Stimulated activated CD4-positive, alpha-beta T cell treated with anti-CD3 and anti-CD28 coated beads, Interleukin-4, amount 100 ng/mL, for 1 hour (primary cell): ENCODE results near the gene DENND6A.
"Not testable (repeated sequence)": the region's sequence is repeated elsewhere in the genome, so short reads cannot be mapped to it uniquely, and the experiment has no call there.

Experiments
- DNase-seq: peaks from one replicate; pipeline ENCODE4 v3.0.0-alpha.2; 2020

The DENND6A gene

DNA sequence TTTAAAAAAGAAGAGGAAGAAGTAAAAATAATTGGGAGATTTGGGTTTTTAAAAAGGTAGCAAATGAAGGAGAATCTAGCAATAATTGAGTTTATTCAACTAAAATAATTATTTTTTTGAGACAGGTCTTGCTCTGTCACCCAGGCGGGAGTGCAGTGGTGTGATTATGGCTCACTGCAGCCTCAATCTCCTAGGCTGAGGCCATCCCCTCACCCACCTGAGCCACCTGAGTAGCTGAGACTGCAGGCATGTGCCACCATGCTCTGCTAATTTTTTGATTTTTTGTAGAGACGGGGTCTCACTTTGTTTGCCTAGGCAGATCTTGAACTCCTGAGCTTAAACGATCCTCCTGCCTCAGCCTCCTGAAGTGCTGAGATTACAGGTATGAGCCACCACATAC lies 68.1 kb downstream of the DENND6A start:
- no peak for DNase-seq

DNA sequence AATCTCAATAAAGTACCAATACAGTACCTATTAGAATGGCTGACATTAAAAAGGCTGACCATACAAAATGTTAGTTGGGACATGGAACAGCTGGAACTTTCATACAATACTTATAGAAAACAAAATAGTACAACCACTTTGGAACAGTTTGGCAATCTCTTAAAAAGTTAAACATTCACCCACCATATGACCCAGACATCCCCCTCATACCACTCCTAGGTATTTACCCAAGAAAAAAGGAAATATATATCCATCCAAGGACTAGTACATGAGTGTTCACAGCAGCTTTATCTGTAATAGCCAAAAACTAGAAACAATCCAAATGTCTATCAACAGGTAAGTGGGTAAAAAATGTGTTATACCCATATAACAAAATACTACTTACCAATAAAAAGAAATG lies 70.5 kb downstream of the DENND6A start:
- no peak for DNase-seq

DNA sequence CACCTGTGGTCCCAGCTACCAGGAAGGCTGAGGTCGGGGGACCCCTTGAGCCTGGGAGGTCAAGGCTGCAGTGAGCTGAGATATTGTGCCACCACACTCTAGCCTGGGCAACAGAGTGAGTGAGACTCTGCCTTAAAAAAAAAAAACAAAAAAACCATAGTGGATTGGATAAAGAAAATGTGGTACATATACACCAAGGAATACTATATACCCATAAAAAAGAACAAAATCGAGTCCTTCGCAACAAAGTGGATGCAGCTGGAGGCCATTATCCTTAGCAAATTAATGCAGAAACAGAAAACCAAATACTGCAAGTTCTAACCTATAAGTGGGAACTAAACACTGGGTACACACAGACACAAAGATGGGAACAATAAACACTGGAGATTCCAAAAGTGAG lies 75.1 kb downstream of the DENND6A start:
- DNase-seq, result no peak

DNA sequence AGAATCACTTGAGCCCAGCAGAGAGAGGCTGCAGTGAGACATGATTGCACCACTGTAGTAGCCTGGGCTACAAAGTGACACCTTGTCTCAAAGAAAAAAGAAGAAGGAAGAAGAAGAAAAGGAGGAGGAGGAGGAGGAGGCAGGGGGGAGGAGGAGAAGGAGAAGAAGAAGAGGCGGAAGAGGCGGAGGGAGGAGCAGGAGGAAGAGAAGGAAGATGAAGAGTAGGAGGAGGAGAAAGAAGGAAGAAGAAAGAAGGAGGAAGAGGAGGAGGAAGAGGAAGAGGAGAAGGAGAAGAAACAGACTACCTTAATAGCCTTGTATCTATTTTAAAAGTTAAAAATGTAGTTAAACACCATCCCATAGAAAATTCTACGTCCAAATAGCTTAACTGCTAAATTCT lies 76.6 kb downstream of the DENND6A start:
- no peak for DNase-seq

DNA sequence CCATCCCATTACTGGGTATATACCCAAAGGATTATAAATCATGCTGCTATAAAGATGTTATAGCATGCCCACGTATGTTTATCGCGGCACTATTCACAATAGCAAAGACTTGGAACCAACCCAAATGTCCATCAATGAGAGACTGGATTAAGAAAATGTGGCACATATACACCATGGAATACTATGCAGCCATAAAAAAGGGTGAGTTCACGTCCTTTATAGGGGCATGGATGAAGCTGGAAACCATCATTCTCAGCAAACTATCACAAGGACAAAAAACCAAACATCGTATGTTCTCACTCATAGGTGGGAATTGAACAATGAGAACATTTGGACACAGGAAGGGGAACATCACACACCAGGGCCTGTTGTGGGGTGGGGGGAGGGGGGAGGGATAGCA lies 81.0 kb downstream of the DENND6A start:
- not testable (repeated sequence) for DNase-seq

DNA sequence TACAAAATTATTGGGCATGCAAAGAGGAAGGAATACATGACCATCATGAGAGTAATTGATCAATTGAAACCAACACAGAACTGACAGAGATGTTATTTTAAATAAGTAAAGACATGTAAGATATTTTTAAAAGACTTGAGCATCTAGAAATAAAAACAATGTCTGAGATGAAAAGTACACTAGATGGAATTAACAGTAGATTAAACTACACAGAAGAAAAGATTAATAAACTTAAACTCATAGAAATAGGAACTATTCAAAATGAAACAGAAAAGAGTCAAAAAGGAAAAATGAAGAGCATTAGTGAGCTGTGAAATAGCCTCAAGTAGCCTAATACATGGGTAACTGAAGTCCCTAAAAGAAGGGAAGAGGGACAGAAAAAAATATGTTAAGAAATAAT lies 87.2 kb downstream of the DENND6A start:
- DNase-seq, result no peak

DNA sequence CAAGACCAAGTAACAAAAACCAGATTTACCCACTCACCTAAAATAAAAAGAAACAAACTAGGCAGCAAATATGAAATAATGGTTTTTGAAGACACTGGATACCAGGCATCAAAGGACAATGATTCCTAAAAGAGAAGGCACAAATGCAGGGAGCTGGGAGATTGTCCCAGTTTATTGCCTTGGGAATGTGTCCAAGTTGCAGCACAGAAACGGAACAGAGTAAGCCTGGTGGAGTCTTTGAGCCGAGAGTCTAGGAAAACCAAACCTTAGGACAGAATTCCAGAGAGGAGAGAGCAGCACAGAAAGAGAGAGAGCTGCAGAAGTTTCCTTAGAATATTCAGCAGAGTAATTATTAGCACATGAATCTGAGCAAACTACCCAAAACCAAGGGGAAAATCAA lies 87.9 kb downstream of the DENND6A start:
- DNase-seq, result no peak

DNA sequence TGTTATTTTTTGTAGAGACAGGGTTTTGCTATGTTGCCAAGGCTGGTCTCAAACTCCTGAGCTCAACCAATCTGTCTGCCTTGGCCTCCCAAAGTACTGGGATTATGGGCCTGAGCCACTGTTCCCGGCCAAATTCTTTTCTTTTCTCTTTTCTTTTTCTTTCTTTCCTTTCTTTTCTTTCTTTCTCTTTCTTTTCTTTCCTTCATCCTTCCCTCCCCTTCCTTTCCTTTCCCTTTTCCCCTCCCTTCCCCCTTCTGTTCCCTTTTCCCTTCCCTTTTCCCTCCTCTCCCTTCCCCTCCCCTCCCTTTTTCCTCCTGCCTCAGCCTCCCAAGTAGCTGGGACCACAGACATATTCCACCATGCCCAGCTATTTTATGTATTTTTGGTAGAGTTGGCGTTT lies 92.7 kb downstream of the DENND6A start:
- DNase-seq, result no peak

DNA sequence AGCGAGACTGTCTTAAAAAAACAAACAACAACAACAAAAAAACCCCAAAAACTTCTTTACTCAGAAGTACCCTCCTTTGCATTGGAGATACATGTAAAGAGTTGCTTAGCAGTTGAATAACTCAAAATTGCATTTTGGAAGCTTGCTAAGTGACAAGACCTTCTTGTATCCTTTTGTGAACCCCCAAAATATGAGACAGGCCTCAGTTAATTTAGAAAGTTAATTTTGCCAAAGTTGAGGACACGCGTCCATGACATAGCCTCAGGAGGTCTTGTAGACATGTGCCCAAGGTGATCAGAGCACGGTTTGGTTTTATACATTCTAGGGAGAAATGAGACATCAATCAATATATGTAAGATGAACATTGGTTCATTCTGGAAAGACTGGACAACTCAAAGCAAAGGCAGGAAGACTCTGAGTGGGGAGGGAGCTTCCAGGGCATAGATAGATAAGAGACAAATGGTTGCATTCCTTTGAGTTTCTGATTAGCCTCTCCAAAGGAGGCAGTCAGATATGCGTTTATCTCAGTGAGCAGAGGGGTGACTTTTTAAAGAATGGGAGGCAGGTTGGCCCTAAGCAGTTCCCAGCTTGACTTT lies 94.0 kb downstream of the DENND6A start:
- no peak for DNase-seq

DNA sequence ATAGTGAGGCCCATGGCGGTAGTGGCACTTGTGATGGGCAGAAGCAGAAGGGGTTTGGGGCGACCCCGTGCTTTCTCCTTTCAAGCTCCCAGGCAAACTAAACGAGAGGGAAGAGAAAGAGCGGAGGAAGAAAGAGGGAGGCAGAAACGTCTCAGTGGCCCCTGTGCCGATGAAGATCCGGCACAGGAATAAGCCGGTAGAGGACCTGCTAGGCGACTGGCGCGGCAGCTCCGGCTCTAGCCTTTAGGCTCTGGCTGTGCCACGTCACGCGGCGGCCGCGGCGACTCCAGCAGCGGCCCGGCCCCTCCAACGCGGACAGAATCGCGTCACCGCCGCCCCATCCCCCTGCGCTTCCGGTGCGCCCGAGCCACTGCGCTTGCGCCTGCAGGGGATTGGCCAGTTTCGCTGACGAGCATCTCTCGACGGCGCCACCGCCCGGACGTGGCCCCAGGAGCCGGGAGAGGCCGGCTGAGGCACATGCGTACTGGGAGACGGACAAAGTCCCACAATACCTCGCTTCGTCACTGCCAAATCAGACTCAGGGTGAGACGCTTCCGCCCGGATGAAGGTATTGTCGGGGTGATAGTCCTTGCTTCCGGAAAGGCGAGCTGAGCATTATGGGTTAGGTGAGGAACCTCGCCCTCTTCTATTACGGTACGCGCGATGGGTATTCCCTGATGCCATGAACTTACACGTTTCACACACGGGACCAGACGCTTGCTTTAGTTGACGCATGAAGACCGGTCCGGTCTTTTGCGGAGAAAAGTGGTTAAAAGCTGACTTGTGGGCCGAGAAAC lies 95.6 kb downstream of the DENND6A start, which contains the start of gene ARF4:
Gene ARF4 (minus strand): TSS at position 218 of the 797 bp plus-strand sequence. CDS start 204 bp downstream, at position 14.
- DNase-seq, result peak; percentile 99

DNA sequence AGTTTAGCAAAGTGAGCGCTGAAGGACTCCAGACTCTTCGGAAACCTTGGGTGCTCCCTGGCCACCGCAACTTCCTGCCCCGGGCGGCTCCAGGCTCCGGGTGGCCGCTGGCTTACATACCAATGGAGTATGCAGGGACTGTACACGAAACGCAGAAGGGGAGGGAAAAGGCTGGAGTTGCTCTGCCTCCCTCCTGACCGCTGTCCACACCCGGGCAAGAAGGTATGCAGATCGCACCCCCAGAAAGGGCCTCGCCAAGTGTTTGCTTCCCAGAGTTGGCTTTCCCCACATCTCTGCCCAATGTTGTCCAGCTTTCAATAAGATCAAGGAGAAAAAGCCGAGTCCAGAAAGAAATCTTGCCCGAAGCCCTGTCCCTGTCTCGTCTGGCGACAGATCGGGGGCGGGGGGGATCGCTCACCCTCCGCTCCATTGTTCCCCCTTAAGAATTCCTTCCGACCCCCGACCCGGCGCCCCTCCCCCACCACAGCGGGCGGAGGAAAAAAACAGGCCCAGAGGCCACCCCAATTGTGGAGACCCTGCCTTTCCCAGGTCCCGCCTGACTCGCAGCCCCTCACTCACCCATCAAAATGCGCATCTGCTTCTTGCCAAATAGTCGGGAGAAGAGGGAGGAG lies 96.3 kb downstream of the DENND6A start:
- DNase-seq, result peak; percentile 39

DNA sequence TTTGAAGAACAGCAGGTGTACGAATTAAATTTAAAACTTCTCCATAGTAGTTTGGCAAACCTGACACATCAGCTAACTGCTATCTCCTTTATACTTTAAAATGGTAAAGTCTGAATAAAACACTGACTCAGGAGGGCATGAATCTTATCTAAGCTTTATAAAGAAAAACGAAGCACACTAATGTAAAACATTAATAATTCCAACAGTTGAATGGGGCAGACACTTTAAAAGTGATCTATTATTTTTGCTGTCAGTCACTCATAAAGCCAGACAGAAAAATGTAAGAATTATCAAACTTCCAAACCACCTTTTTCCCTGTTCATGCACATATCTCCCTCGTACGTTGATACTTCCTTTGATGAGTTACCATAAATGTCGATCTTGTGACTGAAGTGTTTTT lies 98.3 kb downstream of the DENND6A start:
- DNase-seq, result no peak

DNA sequence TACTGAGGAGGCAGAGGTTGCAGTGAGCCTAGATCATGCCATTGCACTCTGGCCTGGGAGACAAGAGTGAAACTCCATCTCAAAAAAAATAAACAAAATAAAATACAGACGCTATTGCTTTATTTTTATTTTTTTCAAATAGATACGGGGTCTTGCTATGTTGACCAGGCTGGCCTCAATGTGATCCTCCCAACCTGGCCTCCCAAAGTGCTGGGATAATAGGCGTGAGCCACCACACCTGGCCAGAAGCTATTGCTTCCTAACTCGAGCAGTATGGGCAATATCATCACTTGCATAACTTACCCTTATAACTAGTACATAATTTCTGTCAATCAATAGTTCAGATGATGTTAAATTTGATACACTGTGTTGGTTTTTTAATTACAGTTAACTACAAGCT lies 98.7 kb downstream of the DENND6A start:
- no peak for DNase-seq

DNA sequence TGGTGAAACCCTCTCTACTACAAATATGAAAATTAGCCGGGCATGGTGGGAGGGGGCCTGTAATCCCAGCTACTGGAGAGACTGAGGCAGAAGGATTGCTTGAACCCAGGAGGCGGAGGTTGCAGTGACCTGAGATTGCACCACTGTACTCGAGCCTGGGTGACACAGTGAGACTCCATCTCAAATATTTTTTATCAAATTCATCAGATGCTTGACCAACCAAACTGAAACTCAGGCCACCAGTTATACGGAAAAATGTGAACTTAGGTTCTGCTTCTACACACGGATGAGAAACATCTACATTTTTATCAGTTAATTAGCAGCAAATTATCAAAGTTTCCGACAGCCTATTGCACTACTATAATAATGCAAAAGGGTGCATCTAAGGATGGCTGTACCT lies 100.6 kb downstream of the DENND6A start:
- no peak for DNase-seq

DNA sequence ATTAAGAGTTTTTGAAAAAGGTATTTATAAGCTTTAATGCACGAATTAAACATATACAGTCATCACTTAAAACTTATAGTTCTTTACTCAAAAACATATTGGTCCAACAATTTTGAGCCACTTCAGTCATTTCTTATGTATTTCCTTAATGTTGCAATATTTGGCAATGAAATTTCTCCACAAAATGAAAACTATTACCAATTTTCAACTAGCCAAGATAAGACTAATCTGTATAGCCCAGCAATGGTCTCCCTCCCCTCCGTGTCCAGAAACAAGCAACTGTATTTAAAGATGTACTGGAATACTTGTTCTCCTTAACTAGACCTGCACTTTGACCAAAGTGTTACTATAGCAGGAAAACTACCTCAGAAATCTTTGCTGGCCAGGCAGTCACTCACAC lies 105.0 kb downstream of the DENND6A start:
- no peak for DNase-seq

DNA sequence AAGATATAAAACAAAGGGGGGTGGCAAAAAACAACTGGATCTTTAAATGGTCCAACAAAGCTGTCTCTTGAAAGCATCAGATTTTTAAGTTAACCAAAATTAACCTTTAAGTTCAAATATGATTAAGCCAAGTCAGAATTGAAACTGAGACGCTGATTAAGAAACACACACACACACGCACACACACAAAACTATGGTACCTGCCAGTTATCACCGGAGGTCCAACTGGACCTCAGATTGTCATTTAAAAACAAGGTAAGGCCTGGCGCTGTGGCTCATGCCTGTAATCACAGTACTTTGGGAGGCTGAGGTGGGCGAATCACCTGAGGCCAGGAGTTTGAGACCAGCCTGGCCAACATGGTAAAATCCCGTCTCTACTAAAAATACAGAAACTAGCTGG lies 106.1 kb downstream of the DENND6A start:
- DNase-seq, result no peak

DNA sequence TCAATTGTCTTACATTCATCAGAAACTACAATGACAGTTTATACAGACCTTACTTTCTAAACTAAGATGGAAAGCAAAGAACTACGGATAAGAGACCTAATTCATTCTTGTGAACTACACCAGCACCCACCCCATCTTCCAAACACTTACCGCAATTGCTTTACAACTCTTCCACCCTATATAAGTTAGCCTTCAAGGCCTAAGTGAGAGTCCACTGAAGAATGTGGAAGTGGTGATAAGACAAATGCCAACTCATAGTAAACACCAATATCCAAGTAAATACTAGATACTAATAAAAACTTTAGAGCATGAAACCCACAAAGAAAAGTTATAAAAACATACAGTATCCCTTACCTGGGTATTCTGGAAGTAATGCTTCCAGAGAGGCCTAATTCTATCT lies 109.3 kb downstream of the DENND6A start:
- DNase-seq, result no peak

DNA sequence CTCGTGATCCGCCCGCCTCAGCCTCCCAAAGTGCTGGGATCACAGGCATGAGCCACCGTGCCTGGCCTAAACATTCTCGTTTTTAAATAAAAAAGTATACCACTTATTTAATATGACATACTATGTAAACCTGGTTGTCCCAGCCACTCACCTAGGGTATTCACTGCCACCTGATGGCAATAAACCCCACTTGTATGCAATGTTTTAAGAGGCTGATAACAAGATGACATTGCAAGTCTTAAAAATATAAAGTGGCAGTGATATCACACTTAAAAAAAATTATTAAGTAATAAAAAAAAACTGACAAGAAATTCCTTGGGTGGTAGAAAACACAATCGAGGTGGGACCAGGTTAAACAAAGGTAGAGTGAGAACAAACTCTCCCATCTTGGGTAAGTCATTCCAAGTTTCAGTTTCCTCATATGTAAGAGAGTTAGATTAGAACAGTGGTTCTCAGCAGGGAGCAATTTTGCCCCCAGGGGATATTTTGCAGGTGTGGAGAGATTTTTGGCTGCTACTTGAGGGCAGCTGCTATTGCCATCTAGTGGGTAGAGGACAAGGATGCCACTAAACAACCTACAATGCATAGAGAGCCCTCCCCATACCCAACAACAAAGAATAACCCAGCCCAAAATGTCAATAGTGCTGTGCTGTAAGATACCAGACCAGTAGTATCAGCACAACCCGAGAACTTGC lies 110.3 kb downstream of the DENND6A start:
- DNase-seq, result no peak

DNA sequence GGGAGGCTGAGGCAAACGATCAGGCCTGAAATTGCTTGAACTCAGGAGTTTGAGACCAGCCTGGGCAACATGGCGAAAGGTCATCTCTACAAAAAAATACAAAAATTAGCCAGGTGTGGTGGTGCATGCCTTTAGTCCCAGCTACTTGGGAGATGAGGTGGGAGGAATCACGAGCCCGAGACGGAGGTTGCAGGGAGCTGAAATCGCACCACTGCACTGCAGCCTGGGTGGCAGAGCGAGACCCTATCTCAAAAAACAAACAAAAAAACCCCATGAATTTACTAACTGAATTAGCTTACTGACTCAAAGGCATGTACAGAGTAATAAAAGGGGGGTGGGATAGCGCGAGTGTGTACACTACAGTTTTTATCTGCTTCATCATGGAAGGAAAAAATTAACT lies 115.1 kb downstream of the DENND6A start:
- DNase-seq, result no peak

DNA sequence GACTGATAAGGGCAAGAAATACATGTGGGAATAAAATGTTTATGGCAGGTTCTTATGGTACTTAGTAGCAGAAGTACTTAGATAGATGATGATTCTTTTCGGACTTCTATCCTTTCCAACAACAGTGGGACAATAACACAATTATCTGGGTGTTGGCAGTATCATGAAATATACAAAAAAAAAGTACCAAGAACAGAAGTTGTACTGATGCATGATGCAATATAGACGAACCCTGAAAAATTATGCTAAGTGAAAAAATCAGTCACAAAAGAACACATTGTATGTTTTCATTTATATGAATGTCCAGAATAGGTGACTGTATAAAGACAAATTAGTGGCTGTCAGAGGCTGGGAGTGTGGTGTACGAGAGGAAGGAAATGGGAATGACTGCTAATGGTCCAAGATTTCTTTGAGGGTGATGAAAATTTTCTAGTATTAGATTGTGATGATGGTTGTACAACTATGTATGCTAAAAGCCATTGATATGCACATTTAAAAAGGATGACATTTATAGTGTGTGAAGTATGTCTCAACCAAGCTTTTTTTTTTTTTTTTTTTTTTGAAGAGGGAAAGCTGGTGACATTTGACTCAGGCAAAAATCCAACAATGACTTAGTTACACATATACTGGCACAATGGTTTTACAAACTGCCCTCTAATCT lies 116.8 kb downstream of the DENND6A start:
- DNase-seq, result no peak
